GM19238 (cell line): Measurements from ENCODE around the gene DERA.
A peak's percentile ranks its signal among the peaks of the same experiment; 100 is the strongest.
"Not testable (repeated sequence)": the region's sequence is repeated elsewhere in the genome, so short reads cannot be mapped to it uniquely, and the experiment has no call there.

Source experiments
- DNase-seq: peaks from one replicate; pipeline ENCODE4 v3.0.0; 2011; ENCODE audit warnings: low spot score; ENCODE audit not compliant: insufficient read length

The DERA gene

GRCh38 chr12:15910864-15911721, at the start of gene DERA:
Gene DERA (plus strand): TSS chr12:15911332. CDS start chr12:15911384, 52 bp downstream.
- peak; percentile 32 for DNase-seq

GRCh38 chr12:15861404-15861803, 49.7 kb upstream of the DERA start:
- no peak for DNase-seq

- DNase-seq: no peak
These were observed 48.3 kb upstream of the DERA start for GRCh38 chr12:15862840-15863239.

GRCh38 chr12:15863372-15863771, 47.8 kb upstream of the DERA start:
- DNase-seq: no peak

- no peak for DNase-seq
These were observed 47.1 kb upstream of the DERA start for GRCh38 chr12:15863984-15864383.

- no peak for DNase-seq
These were observed 42.9 kb upstream of the DERA start for GRCh38 chr12:15868186-15868585.

- DNase-seq: no peak
These were observed 37.6 kb upstream of the DERA start for GRCh38 chr12:15873556-15873955.

GRCh38 chr12:15874556-15875145, 36.5 kb upstream of the DERA start:
- DNase-seq: not testable (repeated sequence)

- DNase-seq: no peak
These were observed 35.3 kb upstream of the DERA start for GRCh38 chr12:15875863-15876262.

GRCh38 chr12:15879413-15879812, 31.7 kb upstream of the DERA start:
- no peak for DNase-seq

- DNase-seq: no peak
These were observed 30.4 kb upstream of the DERA start for GRCh38 chr12:15880721-15881120.

GRCh38 chr12:15882118-15882971, 28.8 kb upstream of the DERA start, which contains the start of gene STRAP:
Gene STRAP (plus strand): TSS chr12:15882387. CDS start chr12:15882708, 321 bp downstream.
- peak; percentile 82 for DNase-seq

GRCh38 chr12:15883536-15883935, 27.6 kb upstream of the DERA start:
- DNase-seq: no peak

- no peak for DNase-seq
These were observed 24.6 kb upstream of the DERA start for GRCh38 chr12:15886372-15887042.

- no peak for DNase-seq
These were observed 23.9 kb upstream of the DERA start for GRCh38 chr12:15887043-15887817.

GRCh38 chr12:15892645-15893259, 18.4 kb upstream of the DERA start:
- no peak for DNase-seq

- no peak for DNase-seq
These were observed 17.9 kb upstream of the DERA start for GRCh38 chr12:15893260-15893659.

- DNase-seq: no peak
These were observed 14.3 kb upstream of the DERA start for GRCh38 chr12:15896867-15897266.

- no peak for DNase-seq
These were observed 13.7 kb upstream of the DERA start for GRCh38 chr12:15897433-15897832.

GRCh38 chr12:15899282-15899870, 11.8 kb upstream of the DERA start:
- DNase-seq: no peak
